ENCODE results near the gene UCK2.

DNA sequence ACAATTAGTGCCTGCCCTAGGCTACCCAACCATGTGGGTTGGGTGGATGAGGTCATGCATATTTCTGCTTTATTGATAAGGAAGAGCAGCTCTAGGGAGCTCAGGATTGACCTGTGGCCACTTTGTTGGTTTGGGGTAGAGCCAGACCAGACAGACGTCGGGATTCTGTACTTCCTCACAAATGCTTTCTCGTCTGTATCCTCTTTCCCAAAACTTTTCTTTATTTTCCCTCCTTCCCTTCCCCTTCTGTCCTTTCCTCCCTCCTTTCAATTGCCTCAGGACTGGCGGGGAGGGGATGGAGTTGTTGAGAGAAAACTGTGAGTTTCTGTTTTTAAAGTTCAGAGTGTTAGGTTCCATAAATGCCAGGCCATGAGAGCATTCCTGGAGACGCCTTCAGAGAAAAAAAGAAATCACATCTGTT is 68.0 kb downstream of the UCK2 start:
- TF ChIP-seq, protein P1, sequence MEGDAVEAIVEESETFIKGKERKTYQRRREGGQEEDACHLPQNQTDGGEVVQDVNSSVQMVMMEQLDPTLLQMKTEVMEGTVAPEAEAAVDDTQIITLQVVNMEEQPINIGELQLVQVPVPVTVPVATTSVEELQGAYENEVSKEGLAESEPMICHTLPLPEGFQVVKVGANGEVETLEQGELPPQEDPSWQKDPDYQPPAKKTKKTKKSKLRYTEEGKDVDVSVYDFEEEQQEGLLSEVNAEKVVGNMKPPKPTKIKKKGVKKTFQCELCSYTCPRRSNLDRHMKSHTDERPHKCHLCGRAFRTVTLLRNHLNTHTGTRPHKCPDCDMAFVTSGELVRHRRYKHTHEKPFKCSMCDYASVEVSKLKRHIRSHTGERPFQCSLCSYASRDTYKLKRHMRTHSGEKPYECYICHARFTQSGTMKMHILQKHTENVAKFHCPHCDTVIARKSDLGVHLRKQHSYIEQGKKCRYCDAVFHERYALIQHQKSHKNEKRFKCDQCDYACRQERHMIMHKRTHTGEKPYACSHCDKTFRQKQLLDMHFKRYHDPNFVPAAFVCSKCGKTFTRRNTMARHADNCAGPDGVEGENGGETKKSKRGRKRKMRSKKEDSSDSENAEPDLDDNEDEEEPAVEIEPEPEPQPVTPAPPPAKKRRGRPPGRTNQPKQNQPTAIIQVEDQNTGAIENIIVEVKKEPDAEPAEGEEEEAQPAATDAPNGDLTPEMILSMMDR (IDR thresholded peaks at IDR 0.05; ENCODE audit: low read depth, low read length, poor library complexity, severe bottlenecking), result no peak
- TF ChIP-seq EZH2phosphoT487 (IDR thresholded peaks at IDR 0.05; ENCODE audit: borderline replicate concordance, low read length), result no peak
